ENCODE results near the gene TCP11L1. TPM values are rescaled to one million over a fixed set of nuclear protein-coding genes. Genes with fewer than 3 reads are reported as not detected.

The TCP11L1 gene, protein sequence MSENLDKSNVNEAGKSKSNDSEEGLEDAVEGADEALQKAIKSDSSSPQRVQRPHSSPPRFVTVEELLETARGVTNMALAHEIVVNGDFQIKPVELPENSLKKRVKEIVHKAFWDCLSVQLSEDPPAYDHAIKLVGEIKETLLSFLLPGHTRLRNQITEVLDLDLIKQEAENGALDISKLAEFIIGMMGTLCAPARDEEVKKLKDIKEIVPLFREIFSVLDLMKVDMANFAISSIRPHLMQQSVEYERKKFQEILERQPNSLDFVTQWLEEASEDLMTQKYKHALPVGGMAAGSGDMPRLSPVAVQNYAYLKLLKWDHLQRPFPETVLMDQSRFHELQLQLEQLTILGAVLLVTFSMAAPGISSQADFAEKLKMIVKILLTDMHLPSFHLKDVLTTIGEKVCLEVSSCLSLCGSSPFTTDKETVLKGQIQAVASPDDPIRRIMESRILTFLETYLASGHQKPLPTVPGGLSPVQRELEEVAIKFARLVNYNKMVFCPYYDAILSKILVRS
- 17.0 to 25.3 TPM (median 23.3 TPM) in 5 replicates for total RNA-seq (2022; extraction: Qiagen RNA extraction)

DNA sequence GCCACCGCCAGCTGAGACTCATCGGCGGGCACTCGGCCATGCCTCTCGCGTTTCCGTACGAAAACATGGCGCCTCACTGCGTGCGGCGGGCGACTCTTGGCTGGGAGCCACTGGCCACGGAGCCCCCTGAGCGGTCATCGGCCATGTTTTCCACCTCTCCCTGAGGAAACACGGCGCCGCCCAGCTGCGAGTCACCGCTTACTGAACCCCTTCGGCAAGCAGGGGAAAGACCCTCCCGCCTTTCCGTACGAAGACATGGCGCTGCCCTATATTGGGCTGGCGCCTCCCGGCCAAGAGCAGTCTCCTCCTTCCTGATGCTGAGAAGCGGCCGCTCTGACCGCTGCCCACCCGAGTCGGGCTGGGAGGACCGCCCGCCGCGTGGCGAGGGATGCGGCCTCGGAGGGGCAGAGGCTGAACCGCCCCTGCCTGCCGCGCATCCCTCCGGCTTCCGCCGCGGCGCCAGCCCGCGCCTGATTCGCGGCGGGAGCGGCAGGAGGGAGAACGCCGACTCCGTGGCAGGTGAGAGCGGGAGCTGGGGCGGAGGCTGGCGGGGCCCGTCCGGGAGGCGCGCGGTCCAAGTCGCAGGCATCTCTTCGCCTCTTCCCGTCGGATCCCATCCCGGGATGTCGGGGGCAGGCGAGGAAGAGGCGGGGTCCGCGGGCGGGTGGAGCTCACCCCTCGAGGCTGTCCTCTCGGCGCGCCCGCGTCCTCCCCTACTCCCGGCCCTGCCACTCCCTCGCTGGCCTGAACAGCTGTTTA is at the start of gene TCP11L1:
Gene TCP11L1 (plus strand): TSS at position 299 of the 759 bp plus-strand sequence. CDS start 4,202 bp downstream, outside the sequence.

DNA sequence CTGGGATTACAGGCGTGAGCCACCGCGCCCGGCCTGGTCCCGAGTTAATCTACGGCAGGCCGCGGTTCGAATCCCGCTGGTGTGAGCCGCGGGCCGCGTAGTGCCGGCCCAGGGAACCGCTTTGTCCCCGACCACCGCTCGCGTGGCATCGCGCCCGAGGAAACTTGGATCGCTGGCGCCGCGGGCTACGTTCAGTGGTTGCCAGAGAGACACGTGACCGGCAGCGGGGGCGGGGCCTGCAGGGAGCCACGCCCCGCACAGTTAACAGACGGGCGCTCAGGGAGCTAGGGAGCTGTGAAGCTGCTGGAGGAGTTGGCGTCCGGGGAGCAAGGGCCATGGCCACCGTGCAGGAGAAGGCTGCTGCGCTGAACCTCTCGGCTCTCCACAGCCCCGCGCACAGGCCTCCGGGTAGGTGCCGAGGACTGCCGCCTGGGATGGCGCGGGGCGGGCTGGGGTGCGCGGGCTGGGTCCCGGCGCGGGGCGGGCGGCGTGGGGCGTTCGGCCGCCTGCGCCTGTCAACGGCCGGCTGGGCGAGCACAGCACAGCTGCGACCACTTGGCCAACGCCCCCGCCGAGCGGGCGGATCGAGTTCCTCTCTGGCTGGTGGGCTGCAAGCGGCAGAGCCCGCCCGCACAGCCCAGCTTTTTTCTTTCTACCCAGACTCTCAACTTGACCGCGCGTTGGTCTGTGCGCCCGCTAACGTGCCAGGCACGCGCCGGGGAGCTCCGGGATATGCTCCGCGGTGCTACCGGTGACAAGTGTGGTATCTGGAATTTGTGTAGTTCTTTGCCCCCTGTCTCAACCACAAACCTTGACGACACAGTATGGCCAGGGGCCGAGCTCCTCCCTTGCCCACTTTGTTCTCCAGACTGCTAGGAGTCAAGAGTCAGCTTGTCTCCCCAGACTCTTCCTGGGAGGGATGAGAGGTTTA is 23.5 kb upstream of the TCP11L1 start, which contains the start of gene DEPDC7:
Gene DEPDC7 (plus strand): TSS at position 258 of the 931 bp plus-strand sequence. CDS start 78 bp downstream, at position 336.

Other genes starting within 250 kb of the TCP11L1 start
- 0.05 TPM in 1 of 5 replicates, not detected in the others for gene CCDC73, start 244.9 kb upstream of the TCP11L1 start, total RNA-seq (2022; extraction: Qiagen RNA extraction)
- gene PRRG4, start 209.6 kb upstream of the TCP11L1 start, total RNA-seq (2022; extraction: Qiagen RNA extraction), result 1.5 to 1.8 TPM (median 1.6 TPM) in 5 replicates
- 12.7 to 17.2 TPM (median 15.8 TPM) in 5 replicates for gene QSER1, start 146.8 kb upstream of the TCP11L1 start, total RNA-seq (2022; extraction: Qiagen RNA extraction)
- gene DEPDC7, start 23.7 kb upstream of the TCP11L1 start, total RNA-seq (2022; extraction: Qiagen RNA extraction), result 6.7 to 8.7 TPM (median 7.3 TPM) in 5 replicates
- gene CSTF3, start 121.9 kb downstream of the TCP11L1 start, total RNA-seq (2022; extraction: Qiagen RNA extraction), result 24.9 to 29.0 TPM (median 25.8 TPM) in 5 replicates
- gene HIPK3, start 217.8 kb downstream of the TCP11L1 start, total RNA-seq (2022; extraction: Qiagen RNA extraction), result 12.0 to 20.3 TPM (median 16.0 TPM) in 5 replicates

Data from A549 treated with Mapracorat at 1 μM for 4 hours (cell line).